C1 segment of cervical spinal cord (tissue), 14 donors: Measurements from ENCODE around the gene UGT1A3.

ENCODE experiments used
- DNase-seq, 14 donors: peaks; one replicate each; lab custom pipeline; 2025; lab: John Stamatoyannopoulos, UW

UGT1A3 gene

DNA sequence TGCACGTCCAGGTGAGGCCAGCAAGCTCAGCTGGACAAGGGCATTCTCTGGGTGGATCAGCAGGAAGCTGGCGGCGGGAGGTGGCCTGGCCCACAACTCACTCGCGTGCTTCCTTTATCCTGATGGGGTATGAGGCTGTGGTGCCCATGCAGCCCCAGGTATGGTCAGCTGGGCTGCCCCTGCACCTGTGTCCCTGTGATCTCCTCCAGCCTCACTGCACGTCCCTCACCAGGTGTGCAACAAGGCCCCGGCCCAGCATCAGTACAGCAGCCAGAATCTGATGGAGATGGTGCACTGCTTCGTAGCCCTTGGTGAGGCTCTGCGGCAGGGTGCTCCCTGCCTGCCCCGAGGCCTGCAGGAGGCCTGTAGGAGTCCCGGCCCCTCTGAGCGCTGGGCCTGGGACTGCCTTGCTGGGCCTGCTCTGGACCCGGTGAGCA is 66.9 kb downstream of the UGT1A3 start:
- DNase-seq: no peak

DNA sequence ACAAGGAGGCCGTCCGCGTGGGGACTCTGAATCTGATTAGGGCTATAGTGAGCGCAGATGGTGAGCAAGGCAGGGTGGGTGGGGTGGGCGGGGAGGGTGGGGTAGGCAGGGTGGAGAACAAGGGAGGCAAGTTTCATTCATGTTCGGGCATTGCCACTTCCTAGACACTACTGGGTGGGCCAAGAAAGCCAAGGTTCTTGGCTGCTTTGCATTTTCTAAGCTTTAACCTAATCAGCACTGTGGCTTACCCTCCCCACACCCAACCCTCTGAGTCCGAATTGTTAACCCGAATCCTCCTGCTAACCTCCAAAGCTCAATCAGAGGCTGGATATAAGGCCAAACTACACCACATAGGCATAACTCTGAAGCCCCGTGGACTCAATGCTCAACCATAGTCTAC is 67.4 kb downstream of the UGT1A3 start:
- no peak for DNase-seq

DNA sequence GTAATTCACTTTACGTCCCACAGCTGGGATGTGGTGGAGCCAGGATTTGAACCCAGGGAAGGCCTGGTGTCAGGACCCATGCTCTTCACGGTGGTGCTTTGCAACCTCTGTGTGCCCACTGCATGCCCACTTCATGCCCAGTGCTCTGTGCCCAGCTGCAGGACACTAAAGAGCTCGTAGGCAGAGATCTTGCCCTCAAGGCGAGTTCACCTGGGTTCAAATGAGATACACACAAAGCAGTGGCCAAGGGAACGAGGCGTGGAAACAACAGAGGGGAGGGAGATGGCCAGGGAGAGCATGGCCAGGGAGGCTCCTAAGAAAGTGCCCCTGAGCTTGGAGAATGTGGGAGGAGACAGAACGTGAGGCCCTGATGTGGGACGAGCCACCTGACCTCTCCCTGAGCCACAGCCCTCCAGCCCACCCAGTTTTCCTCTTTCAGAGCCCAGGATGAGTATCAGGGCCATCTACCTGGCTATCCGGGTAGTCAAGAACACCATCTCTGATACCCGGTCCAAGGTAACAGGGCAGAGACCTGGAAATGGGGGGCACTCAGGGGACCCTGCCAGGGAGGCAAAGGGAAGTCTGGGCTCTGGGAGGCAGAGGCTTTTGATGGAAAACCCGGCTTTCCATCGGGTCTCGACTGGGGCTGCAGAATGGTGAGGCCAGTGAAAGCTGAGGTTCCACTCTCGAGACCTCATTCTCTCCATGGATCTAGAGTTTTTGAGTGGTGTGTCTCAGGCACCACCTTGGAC is 69.7 kb downstream of the UGT1A3 start:
- no peak for DNase-seq

DNA sequence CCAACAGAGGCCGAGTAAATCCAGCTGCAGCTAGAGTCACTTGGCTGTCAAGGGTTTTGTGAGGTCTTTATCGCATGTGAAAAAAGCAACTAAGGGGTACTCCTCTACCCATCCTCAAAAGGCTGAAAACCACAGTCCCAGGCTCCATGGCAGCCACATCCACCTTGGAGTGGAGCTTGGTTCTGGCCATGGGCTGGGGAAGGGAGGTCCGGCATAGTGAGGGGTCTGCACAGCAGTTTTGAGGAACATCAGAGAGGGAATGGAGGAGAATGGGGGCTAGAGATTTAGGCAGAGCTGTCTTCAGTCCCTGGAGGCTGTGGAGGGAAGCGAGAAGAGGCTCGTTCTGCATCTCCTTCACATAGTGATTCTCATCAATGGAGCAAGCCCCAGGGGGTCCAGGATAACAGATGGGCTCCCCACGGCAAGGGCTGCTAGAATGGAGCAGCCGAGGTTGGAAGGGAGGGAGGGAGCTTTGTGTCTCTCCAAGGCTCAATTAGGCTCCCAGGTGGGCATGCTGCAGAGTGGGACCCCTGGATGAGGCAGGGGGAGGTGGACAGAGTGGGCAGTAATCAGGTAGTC is 70.3 kb downstream of the UGT1A3 start:
- no peak for DNase-seq

DNA sequence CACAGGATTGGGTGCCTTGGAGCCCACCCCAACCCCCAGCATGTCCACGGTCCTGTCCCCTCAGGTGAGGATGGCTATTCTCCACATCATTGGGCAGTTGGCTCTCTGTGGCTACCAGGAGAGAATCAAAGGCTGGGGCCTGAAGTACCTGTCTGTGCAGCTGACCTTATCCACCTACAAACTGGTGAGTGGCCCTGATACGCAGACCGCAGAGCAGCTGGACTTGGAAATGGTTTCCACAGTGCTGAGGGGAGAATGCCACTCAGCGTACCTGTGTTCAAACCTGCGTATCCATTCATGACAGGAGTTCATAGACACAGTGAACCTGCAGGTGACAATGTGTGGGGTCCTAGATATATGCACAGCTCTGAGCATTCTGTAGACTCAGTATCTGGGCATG is 70.9 kb downstream of the UGT1A3 start:
- DNase-seq: no peak

DNA sequence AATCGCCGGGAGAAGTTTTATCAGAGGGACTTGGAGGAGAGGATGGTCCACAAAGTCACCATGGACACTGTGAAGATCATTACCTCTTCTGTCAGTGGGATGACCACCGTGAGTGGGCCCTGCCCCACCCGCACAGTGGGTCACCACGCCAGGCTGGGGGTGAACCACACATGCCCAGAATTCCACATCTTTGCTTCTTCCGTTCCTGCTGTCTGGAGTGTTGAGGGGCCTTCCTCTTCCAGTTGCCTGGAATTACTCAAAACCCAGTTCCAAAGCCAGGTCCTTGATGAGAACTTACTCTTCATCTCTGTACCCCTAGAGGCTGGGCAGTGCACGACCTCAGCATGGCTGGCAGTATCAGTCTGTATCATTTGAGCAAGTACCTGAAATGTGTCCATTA is 71.4 kb downstream of the UGT1A3 start:
- no peak for DNase-seq

- DNase-seq: no peak
These were observed 72.7 kb downstream of the UGT1A3 start for GRCh38 chr2:233801357-233802131.

GRCh38 chr2:233802132-233802815 is 73.4 kb downstream of the UGT1A3 start:
- no peak for DNase-seq

- no peak for DNase-seq
These were observed 74.6 kb downstream of the UGT1A3 start for GRCh38 chr2:233803292-233803911.

- no peak for DNase-seq
These were observed 75.2 kb downstream of the UGT1A3 start for GRCh38 chr2:233803994-233804393.

DNA sequence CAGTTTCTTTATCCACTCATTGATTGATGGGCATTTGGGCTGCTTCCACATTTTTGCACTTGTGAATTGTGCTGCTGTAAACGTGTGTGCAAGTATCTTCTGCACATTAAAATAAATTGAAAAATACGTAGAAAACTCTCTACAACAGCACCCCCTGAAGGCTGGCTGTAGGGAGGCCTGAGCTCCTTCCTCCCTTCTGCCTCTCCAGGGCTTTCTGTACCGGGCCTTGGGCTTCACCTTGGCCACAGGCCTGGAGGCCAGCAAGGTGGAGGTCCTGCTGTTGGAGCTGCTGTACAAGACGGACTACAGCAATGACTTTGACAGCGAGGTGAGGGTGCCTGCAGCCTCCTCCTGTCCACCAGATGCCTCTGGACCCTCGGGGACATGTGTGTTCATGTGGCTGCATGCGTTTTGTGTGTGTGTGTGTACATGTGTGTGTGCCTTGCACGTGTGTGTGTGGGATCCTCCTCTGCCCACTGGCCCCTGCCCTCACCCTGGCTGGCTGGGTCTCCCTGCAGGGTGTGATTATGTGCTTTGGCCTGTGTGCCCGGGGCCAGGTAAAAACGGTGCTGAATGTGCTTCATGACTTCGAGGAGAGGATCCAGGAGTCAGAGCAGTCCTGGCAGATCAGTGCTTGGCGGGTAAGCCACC is 78.5 kb downstream of the UGT1A3 start:
- no peak for DNase-seq

- DNase-seq: no peak
These were observed 79.4 kb downstream of the UGT1A3 start for GRCh38 chr2:233807966-233808935.

DNA sequence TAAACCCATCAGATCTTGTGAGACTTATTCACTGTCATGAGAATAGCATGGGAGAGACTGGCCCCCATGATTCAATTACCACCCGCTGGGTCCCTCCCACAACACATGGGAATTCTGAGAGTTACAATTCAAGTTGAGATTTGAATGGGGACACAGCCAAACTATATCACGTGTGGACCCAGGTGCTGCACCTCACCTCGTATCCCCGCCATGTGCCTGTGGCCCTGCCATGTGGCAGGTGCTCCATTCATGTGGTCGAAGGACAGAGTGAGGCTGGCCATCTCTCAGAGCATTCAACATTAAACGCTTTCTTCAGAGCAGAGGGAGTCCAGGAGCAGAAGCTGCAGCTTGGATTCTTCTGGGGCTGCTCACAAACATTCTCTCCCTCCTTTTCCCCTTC is 81.5 kb downstream of the UGT1A3 start:
- no peak for DNase-seq

GRCh38 chr2:233811087-233811486 is 82.2 kb downstream of the UGT1A3 start:
- DNase-seq: no peak

- no peak for DNase-seq
These were observed 82.9 kb downstream of the UGT1A3 start for GRCh38 chr2:233811732-233812131.

- no peak for DNase-seq
These were observed 84.6 kb downstream of the UGT1A3 start for GRCh38 chr2:233813236-233814055.

DNA sequence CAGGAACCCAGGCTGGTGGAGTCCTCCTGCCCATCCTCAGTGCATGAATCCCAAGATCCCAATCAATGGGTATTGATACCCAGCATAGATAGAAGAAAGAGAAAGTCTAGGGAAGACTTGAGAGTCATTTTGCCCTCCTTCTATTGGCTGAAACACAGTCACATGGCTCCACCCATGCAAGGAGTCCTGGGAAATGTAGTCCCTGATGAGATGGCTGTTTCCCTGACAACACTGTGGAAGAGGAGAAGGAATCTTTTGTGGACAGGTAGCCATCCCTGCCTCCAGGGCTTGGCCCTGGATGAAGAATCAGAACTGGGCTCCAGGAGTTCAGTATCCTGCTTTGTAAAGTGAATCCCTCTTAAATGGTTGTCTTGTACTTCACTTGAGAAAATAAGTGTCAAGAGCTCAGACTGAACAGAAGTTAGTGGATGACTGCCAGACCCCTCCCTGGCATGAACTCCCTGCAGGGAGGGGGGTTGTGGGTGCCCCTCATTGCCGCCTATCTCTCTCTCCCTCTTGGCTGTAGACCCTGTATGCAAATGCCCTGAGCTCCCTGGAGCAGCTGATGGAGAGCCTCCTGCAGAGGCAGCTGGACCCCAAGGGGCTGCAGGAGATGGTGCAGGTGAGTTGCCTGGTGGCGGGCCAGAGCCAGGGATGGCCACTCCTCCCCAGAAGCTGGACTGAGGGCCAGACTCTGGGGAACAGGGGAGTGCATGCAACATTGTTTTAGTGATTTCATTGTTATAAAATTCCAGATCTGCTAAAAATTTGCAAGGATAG is 85.4 kb downstream of the UGT1A3 start:
- DNase-seq: no peak

DNA sequence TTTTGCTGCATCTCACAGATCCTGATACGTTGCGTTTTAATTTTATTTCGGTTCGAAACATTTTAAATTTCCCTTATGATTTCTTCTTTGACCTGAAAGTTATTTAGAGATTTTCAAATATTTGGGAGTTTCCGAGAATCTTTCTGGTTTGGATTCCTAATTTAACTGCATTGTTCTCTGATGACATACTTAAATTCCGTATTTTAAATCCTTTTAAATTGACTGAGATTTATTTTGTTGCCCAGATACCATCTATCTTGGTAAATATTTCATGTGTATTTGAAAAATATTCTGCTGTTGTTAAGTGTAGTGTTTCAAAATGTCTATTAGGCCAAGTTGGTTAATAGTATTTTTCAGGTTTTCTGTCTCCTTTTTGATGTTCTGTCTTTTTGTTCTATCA is 87.0 kb downstream of the UGT1A3 start:
- no peak for DNase-seq
